K562 (cell line): ENCODE measurements around the gene PLXNA2. TPM values are rescaled to one million over a fixed set of nuclear protein-coding genes. Genes with fewer than 3 reads are reported as not detected.
A peak's percentile ranks its signal among the peaks of the same experiment; 100 is the strongest.

ENCODE experiments used
- ATAC-seq: fragments of 200-7000 bp; cut with Tn5 transposase; 3 replicates; pipeline ENCODE4 v1.9.1; 2020; ENCODE audit warnings: moderate library complexity
- BruUV-seq: library from RNA; stranded (reverse); fragments of 400-500 nt; replicated peaks from 2 replicates; lab custom pipeline; 2021; lab: Mats Ljungman, UMichigan
- CTCF ChIA-PET: fragments of 300-600 bp; formaldehyde crosslinking; extraction: SDS; loops from one replicate; lab custom pipeline; 2021; ENCODE audit warnings: low intra/inter-chr PET ratio; lab: Yijun Ruan, JAX
- POLR2A ChIA-PET: fragments of 300-600, 350-650 bp; sonication (Branson Sonifier 250); formaldehyde crosslinking; extraction: SDS; loops from one replicate; lab custom pipeline; 2021; ENCODE audit warnings: antibody characterized with exemption, inconsistent platforms; lab: Yijun Ruan, JAX
- DNase-seq, 4 experiments: peaks; one replicate each; pipeline versions ENCODE4 v3.0.0 to v3.0.0-alpha.2; 2011 to 2018; ENCODE audit warnings: low spot score in 3 of 4, mixed read lengths in 3 of 4; ENCODE audit errors: extremely low read depth in 1 of 4
- FAIRE-seq: peaks from 2 replicates; lab custom pipeline; 2011; peaks lifted over from hg19 to GRCh38; lab: Jason Lieb, UNC
- H2AFZ ChIP-seq: 2 replicates; pipeline ENCODE4 v1.6.0; 2011; ENCODE audit warnings: low read depth, low read length, control low read depth, inconsistent platforms
- H3K27ac ChIP-seq: fragments of 200-600 bp; 3 replicates; pipeline ENCODE4 v1.8.0; 2011; ENCODE audit warnings: low read depth, mild to moderate bottlenecking, control low read depth, inconsistent platforms, low read length, moderate library complexity, mixed read lengths; ENCODE audit errors: extremely low read depth
- H3K27me3 ChIP-seq, 2 experiments: fragments of 300-600 bp in 1 of 2; 2 replicates in 1 of 2; 3 replicates in 1 of 2; pipeline versions ENCODE4 v1.6.0 to v1.8.0; 2011; ENCODE audit warnings: inconsistent platforms in 2 of 2, low read length in 2 of 2, mild to moderate bottlenecking in 1 of 2, mixed read lengths in 1 of 2, moderate library complexity in 1 of 2; ENCODE audit not compliant: control insufficient read depth in 2 of 2, insufficient read depth in 2 of 2
- H3K36me3 ChIP-seq: fragments of 300-600 bp; 3 replicates; pipeline ENCODE4 v1.8.0; 2011; ENCODE audit warnings: mild to moderate bottlenecking, low read length, inconsistent platforms; ENCODE audit not compliant: control insufficient read depth, insufficient read depth
- H3K4me1 ChIP-seq, 2 experiments: fragments of 200-600 bp in 1 of 2; replicated peaks in 1 of 2; 2 replicates in 1 of 2; 3 replicates in 1 of 2; pipeline versions ENCODE4 v1.5.1 to v1.8.0; 2011; ENCODE audit warnings: inconsistent platforms in 2 of 2, low read length in 2 of 2, mild to moderate bottlenecking in 1 of 2, mixed read lengths in 1 of 2, moderate library complexity in 1 of 2; ENCODE audit not compliant: control insufficient read depth in 2 of 2, insufficient read depth in 2 of 2
- H3K4me2 ChIP-seq: 2 replicates; pipeline ENCODE4 v1.6.1; 2011; ENCODE audit warnings: low read length, control low read depth, inconsistent platforms, mixed read lengths; ENCODE audit not compliant: insufficient read depth
- H3K4me3 ChIP-seq: fragments of 200-600 bp; sonication (generic), shearing (Covaris generic); 2 replicates; pipeline ENCODE4 v1.5.1; 2016; ENCODE audit warnings: control low read depth, inconsistent platforms
- H3K79me2 ChIP-seq: fragments of 200-600 bp; 3 replicates; pipeline ENCODE4 v1.8.0; 2011; ENCODE audit warnings: low read length, inconsistent platforms; ENCODE audit not compliant: control insufficient read depth, insufficient read depth
- H3K9ac ChIP-seq, 2 experiments: 2 replicates each; pipeline versions ENCODE4 v1.6.0 to v1.6.1; 2011; ENCODE audit warnings: low read depth in 2 of 2, low read length in 2 of 2, control low read depth in 1 of 2, inconsistent platforms in 1 of 2, mild to moderate bottlenecking in 1 of 2, mixed read lengths in 1 of 2; ENCODE audit not compliant: insufficient read depth in 1 of 2
- H3K9me1 ChIP-seq: one replicate; pipeline ENCODE4 v1.6.0; 2011; ENCODE audit warnings: inconsistent platforms, mild to moderate bottlenecking, low read length, moderate library complexity; ENCODE audit not compliant: control insufficient read depth, insufficient read depth
- H3K9me3 ChIP-seq: replicated peaks from 2 replicates; pipeline ENCODE4 v1.5.1; 2011; ENCODE audit warnings: low read depth, low read length, inconsistent platforms; ENCODE audit not compliant: control insufficient read depth, insufficient read depth
- H4K20me1 ChIP-seq: replicated peaks from 2 replicates; pipeline ENCODE4 v1.6.1; 2011; ENCODE audit warnings: low read length, inconsistent platforms, mixed read lengths; ENCODE audit not compliant: control insufficient read depth, insufficient read depth
- C11orf30 ChIP-seq: fragments of 450-650 bp; IDR thresholded peaks from 2 replicates; pipeline ENCODE4 v1.6.1; 2016; ENCODE audit warnings: low read depth, mild to moderate bottlenecking
- FOS ChIP-seq: IDR thresholded peaks from 3 replicates; pipeline ENCODE4 v1.6.1; 2011; ENCODE audit not compliant: insufficient read length; ENCODE audit errors: extremely low read depth
- FOXJ2 ChIP-seq: fragments of 200-800 bp; sonication (Bioruptor generic); IDR thresholded peaks from 2 replicates; pipeline ENCODE4 v1.6.1; 2016; ENCODE audit warnings: missing genetic modification characterization, missing compliant biosample characterization
- GATA2 ChIP-seq: sonication (generic); formaldehyde crosslinking; IDR thresholded peaks from 2 replicates; pipeline ENCODE4 v1.4.0; 2020; ENCODE audit warnings: mild to moderate bottlenecking, missing genetic modification reagents
- HNRNPL ChIP-seq: fragments of 200-400 bp; formaldehyde crosslinking; IDR thresholded peaks from 2 replicates; pipeline ENCODE4 v1.6.1; 2017; ENCODE audit warnings: low read depth, mild to moderate bottlenecking, low read length
- MEIS2 ChIP-seq: fragments of 450-650 bp; IDR thresholded peaks from 2 replicates; pipeline ENCODE4 v1.6.1; 2014; ENCODE audit warnings: mild to moderate bottlenecking; ENCODE audit not compliant: partially characterized antibody
- MXI1 ChIP-seq: IDR thresholded peaks from 2 replicates; pipeline ENCODE4 v1.6.1; 2011; ENCODE audit warnings: low read depth, mild to moderate bottlenecking, improper control_type of control experiment, low read length
- NRF1 ChIP-seq, 2 experiments: fragments of 450-650 bp; IDR thresholded peaks in 1 of 2; conservative IDR thresholded peaks in 1 of 2; 2 replicates each; pipeline ENCODE4 v1.6.1; 2014; ENCODE audit warnings: mild to moderate bottlenecking in 2 of 2
- RHOXF2B ChIP-seq: fragments of 250-450 bp; sonication (Bioruptor Pico); conservative IDR thresholded peaks from 2 replicates; pipeline ENCODE4 v1.5.1; 2021
- SAFB2 ChIP-seq: fragments of 200-400 bp; formaldehyde crosslinking; IDR thresholded peaks from 2 replicates; pipeline ENCODE4 v1.6.1; 2018; ENCODE audit warnings: borderline replicate concordance, low read length, low read depth, moderate library complexity; ENCODE audit not compliant: severe bottlenecking
- ZBED1 ChIP-seq: IDR thresholded peaks from 2 replicates; pipeline ENCODE4 v1.6.1; 2014
- WGBS: fragments of 100-300 bp; shearing (Covaris generic); methylation state at CpG from one replicate; pipeline ENCODE4 v1.1.6; 2016; ENCODE audit warnings: low coverage, mixed read lengths; ENCODE audit not compliant: insufficient coverage; ENCODE audit errors: missing lambda C conversion rate; 5-methylcytosine and 5-hydroxymethylcytosine counted together
- in situ Hi-C: fragments of 300-500 bp; cut with MboI; formaldehyde crosslinking; loops from 4 replicates; pipeline ENCODE4 v1.15.0; 2018; ENCODE audit warnings: inconsistent platforms, mixed read lengths
- intact Hi-C: fragments of 100-400 bp; cut with micrococcal nuclease; formaldehyde crosslinking; loops from 2 replicates; pipeline ENCODE4 v1.14.2; 2022
- polyA plus RNA-seq, 8 experiments: library from polyadenylated mRNA; depleted of rRNA in 4 of 8; stranded (reverse) in 5 of 8; unstranded in 3 of 8; fragments of >200 nt; fragmentation: Nextera tagmentation in 2 of 8; fragmentation: Illumina TruSeq in 1 of 8; extraction: Ambion mirVana in 2 of 8; extraction: Trizol in 1 of 8; gene quantifications; 2 replicates each; pipeline versions ENCODE4 v1.2.1 to v1.2.3, GENCODE V29; 2011 to 2014; ENCODE audit warnings: inconsistent platforms in 1 of 8, missing spikeins in 1 of 8
- total RNA-seq, 7 experiments: library from RNA; depleted of rRNA in 6 of 7; stranded (reverse); fragments of >200 nt in 6 of 7; fragmentation: Illumina TruSeq in 2 of 7; extraction: Trizol in 2 of 7; gene quantifications; 2 replicates each; pipeline versions ENCODE4 v1.2.1 to v1.2.3, GENCODE V29; 2011 to 2021; ENCODE audit warnings: low replicate concordance in 1 of 7
- TF ChIP-seq, protein P1 (sequence below): sonication (generic); formaldehyde crosslinking; IDR thresholded peaks from 2 replicates; pipeline ENCODE4 v1.8.1; 2023; ENCODE audit warnings: mild to moderate bottlenecking, missing genetic modification reagents
- TF ChIP-seq, protein P2 (sequence below): fragments of 450-650 bp; formaldehyde crosslinking; IDR thresholded peaks from 2 replicates; pipeline ENCODE4 v1.4.0; 2020; ENCODE audit warnings: mild to moderate bottlenecking

The PLXNA2 gene
- total and polyA plus RNA-seq, 9 of the 15 experiments (the other 6 are each of a cell fraction or from before 2014, with no cell fraction given), result 0.01 to 1.3 (median 0.32) TPM

DNA sequence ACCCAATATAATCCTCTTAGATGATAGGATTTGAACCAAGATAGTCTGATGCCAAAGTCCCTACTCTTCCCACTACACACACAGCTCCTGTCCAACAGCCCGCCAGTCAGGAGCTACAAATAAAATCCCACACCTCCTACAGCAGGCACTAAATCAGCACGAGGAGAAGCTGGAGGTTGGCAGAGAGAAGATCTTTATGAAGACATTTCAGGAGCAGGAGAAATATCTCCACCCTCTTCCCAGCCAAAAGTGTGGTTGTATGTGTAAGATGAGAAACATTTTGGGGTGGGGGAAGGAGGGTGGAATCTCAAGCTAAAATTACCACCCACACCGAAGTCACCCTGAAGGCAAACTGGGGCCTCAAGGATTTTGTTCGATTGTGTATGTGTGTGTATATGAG is 54.5 kb downstream of the PLXNA2 start:
- no TSS peak for BruUV-seq

DNA sequence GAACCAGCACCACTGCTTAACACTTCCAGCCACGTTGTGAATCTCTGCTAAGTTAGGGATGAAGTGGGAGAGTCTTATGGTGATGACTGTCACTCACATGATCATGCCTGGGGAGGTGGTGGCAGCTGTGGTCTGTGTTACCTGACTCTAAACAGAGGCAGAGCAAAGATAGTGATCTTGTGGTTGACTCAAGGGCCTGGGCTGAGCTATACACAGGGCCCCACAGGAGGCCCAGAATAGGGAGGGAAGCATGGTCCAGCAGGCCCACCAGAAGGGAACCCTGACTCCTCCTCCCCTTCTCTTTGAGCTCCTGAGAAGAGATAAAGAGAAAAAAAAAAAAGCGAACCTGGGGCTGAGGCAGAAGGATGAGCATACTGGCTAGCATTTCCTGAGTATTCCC is 55.0 kb downstream of the PLXNA2 start:
- no peak overlapping the region for H3K27ac ChIP-seq
- in situ Hi-C loops (no loop called here), intact Hi-C loops (no loop called here)
- H3K9me3 ChIP-seq, result no peaks in the 10 kb centered on the region
- no peak overlapping the region for H3K4me3 ChIP-seq
- no peaks in the 10 kb centered on the region for H3K9me1 ChIP-seq
- POLR2A ChIA-PET, result interaction anchor here (0.6 to 1.3 kb wide), 6 partner anchors 13 to 1593 kb away, joined by 3 to 4 read pairs (median 3); no protein-coding TSS in a partner anchor
- peaks cover 3 to 9% of the 10 kb centered on the region in 2 experiments; a peak in 2 of 5 replicates for H3K27me3 ChIP-seq
- no peaks in the 10 kb centered on the region for H4K20me1 ChIP-seq
- 3% methylated on average over 2 of the region's 2 CpGs for WGBS
- H3K4me2 ChIP-seq, result no peak overlapping the region
- no peak overlapping the region for H2AFZ ChIP-seq
- FAIRE-seq (no peak), ATAC-seq (peak; percentile 12; the same call in 1 of the 3 replicates), DNase-seq (peak; percentile 48 to 74 (median 63))
- no peaks in the 10 kb centered on the region for H3K36me3 ChIP-seq
- CTCF ChIA-PET, result no interaction called here
- peaks cover 26 to 27% of the 10 kb centered on the region in 2 experiments for H3K4me1 ChIP-seq
- no peaks in the 10 kb centered on the region for H3K79me2 ChIP-seq
- H3K9ac ChIP-seq, result peak overlapping the region in 1 of 2 experiments; percentile 10; a peak in 1 of 4 replicates
- BruUV-seq, result no TSS peak
- TF ChIP-seq FOS (peak; percentile 22), MEIS2 (peak; percentile 69), HNRNPL (no peak), NRF1 (conservative IDR thresholded peaks at IDR 0.05 in 1 of 2, IDR thresholded peaks at IDR 0.05 in 1 of 2) (0 out of 4 replicates have a peak, but pooled peaks of 1 of the 2 experiments have one; percentile 15), FOXJ2 (tag) (peak; percentile 76; the same call in 1 of the 2 replicates), GATA2 (CRISPR knock-in tag) (no peak)
- TF ChIP-seq, protein P1, sequence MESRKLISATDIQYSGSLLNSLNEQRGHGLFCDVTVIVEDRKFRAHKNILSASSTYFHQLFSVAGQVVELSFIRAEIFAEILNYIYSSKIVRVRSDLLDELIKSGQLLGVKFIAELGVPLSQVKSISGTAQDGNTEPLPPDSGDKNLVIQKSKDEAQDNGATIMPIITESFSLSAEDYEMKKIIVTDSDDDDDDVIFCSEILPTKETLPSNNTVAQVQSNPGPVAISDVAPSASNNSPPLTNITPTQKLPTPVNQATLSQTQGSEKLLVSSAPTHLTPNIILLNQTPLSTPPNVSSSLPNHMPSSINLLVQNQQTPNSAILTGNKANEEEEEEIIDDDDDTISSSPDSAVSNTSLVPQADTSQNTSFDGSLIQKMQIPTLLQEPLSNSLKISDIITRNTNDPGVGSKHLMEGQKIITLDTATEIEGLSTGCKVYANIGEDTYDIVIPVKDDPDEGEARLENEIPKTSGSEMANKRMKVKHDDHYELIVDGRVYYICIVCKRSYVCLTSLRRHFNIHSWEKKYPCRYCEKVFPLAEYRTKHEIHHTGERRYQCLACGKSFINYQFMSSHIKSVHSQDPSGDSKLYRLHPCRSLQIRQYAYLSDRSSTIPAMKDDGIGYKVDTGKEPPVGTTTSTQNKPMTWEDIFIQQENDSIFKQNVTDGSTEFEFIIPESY (CRISPR knock-in tag), result no peak

More for the DNA sequence above, 54.5 kb downstream of the PLXNA2 start:
- no peak overlapping the region for H2AFZ ChIP-seq
- intact Hi-C loops, result no loop called here
- POLR2A ChIA-PET, result interaction anchor here (0.6 to 1.3 kb wide), 6 partner anchors 12 to 1593 kb away, joined by 3 to 4 read pairs (median 3); no protein-coding TSS in a partner anchor
- H3K36me3 ChIP-seq, result no peaks in the 10 kb centered on the region
- no peaks in the 10 kb centered on the region for H3K9me3 ChIP-seq
- no peaks in the 10 kb centered on the region for H3K79me2 ChIP-seq
- no peak overlapping the region for H3K9ac ChIP-seq
- H3K9me1 ChIP-seq, result no peaks in the 10 kb centered on the region
- H3K4me1 ChIP-seq, result peaks cover 22% of the 10 kb centered on the region in 2 experiments
- no peak for DNase-seq
- peaks cover 3 to 9% of the 10 kb centered on the region in 2 experiments; a peak in 2 of 5 replicates for H3K27me3 ChIP-seq
- no peak overlapping the region for H3K4me3 ChIP-seq
- CTCF ChIA-PET, result no interaction called here
- H3K4me2 ChIP-seq, result no peak overlapping the region
- no peak overlapping the region for H3K27ac ChIP-seq
- TF ChIP-seq ZBED1 (no peak), MXI1 (no peak), C11orf30 (no peak), SAFB2 (no peak), RHOXF2B (CRISPR knock-in tag) (no peak)
- TF ChIP-seq, protein P2, sequence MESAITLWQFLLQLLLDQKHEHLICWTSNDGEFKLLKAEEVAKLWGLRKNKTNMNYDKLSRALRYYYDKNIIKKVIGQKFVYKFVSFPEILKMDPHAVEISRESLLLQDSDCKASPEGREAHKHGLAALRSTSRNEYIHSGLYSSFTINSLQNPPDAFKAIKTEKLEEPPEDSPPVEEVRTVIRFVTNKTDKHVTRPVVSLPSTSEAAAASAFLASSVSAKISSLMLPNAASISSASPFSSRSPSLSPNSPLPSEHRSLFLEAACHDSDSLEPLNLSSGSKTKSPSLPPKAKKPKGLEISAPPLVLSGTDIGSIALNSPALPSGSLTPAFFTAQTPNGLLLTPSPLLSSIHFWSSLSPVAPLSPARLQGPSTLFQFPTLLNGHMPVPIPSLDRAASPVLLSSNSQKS, result no peak
- H4K20me1 ChIP-seq, result no peaks in the 10 kb centered on the region
- in situ Hi-C loops, result no loop called here
- no peak for ATAC-seq
- 17% methylated on average over 4 of the region's 4 CpGs for WGBS
- no peak for FAIRE-seq
